ENCODE data around the gene CFAP119. TPM values are rescaled to one million over a fixed set of nuclear protein-coding genes. Genes with fewer than 3 reads are reported as not detected.

CFAP119 gene
- total and polyA plus RNA-seq, 10 of the 15 experiments (the other 5 are each of a cell fraction or from before 2014, with no cell fraction given), result 2.2 to 9.4 (median 4.3) TPM

DNA sequence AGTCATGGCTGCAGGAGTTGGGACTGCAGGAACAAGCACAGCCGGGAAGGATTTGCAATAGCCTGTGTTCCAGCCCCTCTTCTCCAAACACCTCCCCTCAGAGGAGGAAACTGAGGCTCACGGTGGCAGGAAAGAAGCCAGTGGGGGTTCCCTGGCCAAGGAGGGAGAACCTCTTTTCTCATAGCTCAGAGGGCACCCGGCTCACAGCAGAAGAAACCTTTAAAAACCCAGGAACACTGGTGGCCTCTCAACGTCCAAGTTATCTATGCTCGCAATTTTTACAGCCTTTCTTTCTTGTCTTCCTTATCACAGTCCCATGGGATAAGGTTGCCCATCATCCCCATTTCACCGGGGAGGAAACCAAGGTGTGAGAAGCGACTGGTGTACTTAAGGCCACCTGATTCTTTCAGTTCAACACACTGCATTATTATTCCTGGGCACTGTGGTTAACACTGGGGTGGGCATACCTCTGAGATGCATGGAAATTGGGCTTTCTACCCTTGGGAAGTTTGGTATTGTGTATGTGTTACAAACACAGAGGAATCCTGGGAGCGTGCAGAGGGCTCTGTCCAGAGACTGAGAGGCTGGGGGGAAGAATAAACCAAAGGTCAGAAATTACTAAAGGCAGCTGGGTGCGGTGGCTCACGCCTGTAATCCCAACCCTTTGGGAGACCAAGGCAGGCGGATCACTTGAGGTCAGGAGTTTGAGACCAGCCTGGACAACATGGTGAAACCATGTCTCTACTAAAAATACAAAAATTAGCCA lies 25.9 kb upstream of the CFAP119 start:
- H3K9me3 ChIP-seq (replicated peaks; ENCODE audit: control insufficient read depth, insufficient read depth, low read length), result no peaks in the 10 kb centered on the region
- H4K20me1 ChIP-seq (ENCODE audit: control insufficient read depth, insufficient read depth), result no peaks in the 10 kb centered on the region
- FAIRE-seq (no peak), ATAC-seq (no peak), DNase-seq (ENCODE audit: low read depth, low spot score) (no peak)
- POLR2A ChIA-PET, result no interaction called here
- CTCF ChIA-PET, result no interaction called here
- no peaks in the 10 kb centered on the region for H3K79me2 ChIP-seq (ENCODE audit: control insufficient read depth, insufficient read depth, low read length)
- H3K4me2 ChIP-seq (ENCODE audit: control insufficient read depth, insufficient read depth), result peak overlapping the region; percentile 50
- H3K27me3 ChIP-seq (replicated peaks in 1 of 2; ENCODE audit: control insufficient read depth in 2 of 2, insufficient read depth in 2 of 2, low read length in 1 of 2), result peaks cover 0 to 3% of the 10 kb centered on the region in 2 experiments; a peak in 2 of 4 replicates
- BruUV-seq (replicated peaks), result no TSS peak
- peak overlapping the region; percentile 63 for H3K4me3 ChIP-seq
- H3K36me3 ChIP-seq (ENCODE audit: control insufficient read depth in 2 of 2, insufficient read depth in 2 of 2, low read length in 1 of 2), result no peaks in the 10 kb centered on the region
- SMC1A ChIA-PET (ENCODE audit: uncharacterized antibody, unreplicated experiment), result interaction anchor here (0.6 kb wide), 1 partner anchor 113 kb away, joined by 3 read pairs; no protein-coding TSS in a partner anchor
- 29% methylated on average over 11 of the region's 11 CpGs for WGBS (ENCODE audit: insufficient coverage, insufficient replicate concordance, low lambda C conversion rate, missing lambda C conversion rate)
- intact Hi-C loops (cut with micrococcal nuclease; ENCODE audit: unreplicated experiment) (no loop called here), in situ Hi-C loops (cut with MboI) (no loop called here)
- no peaks in the 10 kb centered on the region for H3K4me1 ChIP-seq (ENCODE audit: control insufficient read depth, insufficient read depth, low read length)
- peak overlapping the region; percentile 59; the same call in 1 of the 2 replicates for H3K9ac ChIP-seq (ENCODE audit: control insufficient read depth, insufficient read depth, low read length)
- RAD21 ChIA-PET (ENCODE audit: unreplicated experiment), result no interaction called here
- H3K27ac ChIP-seq (ENCODE audit: control insufficient read depth, insufficient read depth), result no peak overlapping the region
- H2AFZ ChIP-seq (ENCODE audit: control insufficient read depth, low read depth, low read length), result peak overlapping the region; percentile 49
- TF ChIP-seq USF1 (IDR thresholded peaks at IDR 0.05; ENCODE audit: borderline replicate concordance, extremely low read length, insufficient read depth, low read depth, low read length) (no peak), MYB (IDR thresholded peaks at IDR 0.05; ENCODE audit: borderline replicate concordance, low read depth, low read length) (no peak), PML (IDR thresholded peaks at IDR 0.05; ENCODE audit: low read length) (no peak), ZBTB11 (CRISPR knock-in tag; IDR thresholded peaks at IDR 0.05) (no peak), POLR2AphosphoS2 (IDR thresholded peaks at IDR 0.05; ENCODE audit: low read depth, low read length) (no peak), NFYB (IDR thresholded peaks at IDR 0.05; ENCODE audit: insufficient read depth, low read depth, low read length) (no peak), BMI1 (IDR thresholded peaks at IDR 0.05; ENCODE audit: borderline replicate concordance) (no peak), POLR2AphosphoS5 (IDR thresholded peaks at IDR 0.05; ENCODE audit: low read length) (no peak), REST (IDR thresholded peaks at IDR 0.05; ENCODE audit: low read depth, low read length) (no peak), HSF1 (IDR thresholded peaks at IDR 0.05; ENCODE audit: low read depth, low read length) (no peak)

Measured in GM12878 (cell line).